LNCaP clone FGC (cell line): ENCODE results near the gene SCN3A.

Experiments
- DNase-seq: peaks from one replicate; pipeline ENCODE4 v3.0.0-alpha.2; 2011; ENCODE audit warnings: low read depth
- H3K4me3 ChIP-seq: 2 replicates; pipeline ENCODE4 v1.5.1; 2011; ENCODE audit warnings: mild to moderate bottlenecking, low read depth, low read length, control low read depth
- TF ChIP-seq, protein P1 (sequence below): IDR thresholded peaks from 2 replicates; pipeline ENCODE4 v1.5.1; 2012; ENCODE audit warnings: mild to moderate bottlenecking; ENCODE audit not compliant: control insufficient read depth, insufficient read depth; ENCODE audit errors: extremely low read depth

SCN3A gene

GRCh38 chr2:165055082-165055851, 148.6 kb downstream of the SCN3A start:
- DNase-seq, result no peak
- TF ChIP-seq, protein P1, sequence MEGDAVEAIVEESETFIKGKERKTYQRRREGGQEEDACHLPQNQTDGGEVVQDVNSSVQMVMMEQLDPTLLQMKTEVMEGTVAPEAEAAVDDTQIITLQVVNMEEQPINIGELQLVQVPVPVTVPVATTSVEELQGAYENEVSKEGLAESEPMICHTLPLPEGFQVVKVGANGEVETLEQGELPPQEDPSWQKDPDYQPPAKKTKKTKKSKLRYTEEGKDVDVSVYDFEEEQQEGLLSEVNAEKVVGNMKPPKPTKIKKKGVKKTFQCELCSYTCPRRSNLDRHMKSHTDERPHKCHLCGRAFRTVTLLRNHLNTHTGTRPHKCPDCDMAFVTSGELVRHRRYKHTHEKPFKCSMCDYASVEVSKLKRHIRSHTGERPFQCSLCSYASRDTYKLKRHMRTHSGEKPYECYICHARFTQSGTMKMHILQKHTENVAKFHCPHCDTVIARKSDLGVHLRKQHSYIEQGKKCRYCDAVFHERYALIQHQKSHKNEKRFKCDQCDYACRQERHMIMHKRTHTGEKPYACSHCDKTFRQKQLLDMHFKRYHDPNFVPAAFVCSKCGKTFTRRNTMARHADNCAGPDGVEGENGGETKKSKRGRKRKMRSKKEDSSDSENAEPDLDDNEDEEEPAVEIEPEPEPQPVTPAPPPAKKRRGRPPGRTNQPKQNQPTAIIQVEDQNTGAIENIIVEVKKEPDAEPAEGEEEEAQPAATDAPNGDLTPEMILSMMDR, result no peak
- no peak overlapping the region for H3K4me3 ChIP-seq

GRCh38 chr2:165054652-165055051, 149.2 kb downstream of the SCN3A start:
- TF ChIP-seq, protein P1, result no peak
- H3K4me3 ChIP-seq, result no peak overlapping the region
- no peak for DNase-seq

- DNase-seq, result no peak
- TF ChIP-seq, protein P1, result no peak
- H3K4me3 ChIP-seq, result no peak overlapping the region
Observed at GRCh38 chr2:165044505-165045303, 159.1 kb downstream of the SCN3A start.
